Epithelial cell of esophagus (primary cell): Measurements from ENCODE around the gene MGLL.

Source experiments
- DNase-seq: peaks from one replicate; pipeline ENCODE4 v3.0.0; 2010; ENCODE audit warnings: low read depth
- H3K4me3 ChIP-seq: 2 replicates; pipeline ENCODE4 v1.5.1; 2011; ENCODE audit warnings: mild to moderate bottlenecking, low read length, control low read depth
- CTCF ChIP-seq: IDR thresholded peaks from 2 replicates; pipeline ENCODE4 v1.5.1; 2011; ENCODE audit warnings: low read depth, mild to moderate bottlenecking, low read length, control low read depth, inconsistent platforms; ENCODE audit not compliant: insufficient read depth; ENCODE audit errors: missing control alignments

Gene MGLL

GRCh38 chr3:127825756-127826155 lies 3.4 kb upstream of the MGLL start:
- TF ChIP-seq CTCF, result peak; percentile 20
- no peak for DNase-seq
- no peak overlapping the region for H3K4me3 ChIP-seq

GRCh38 chr3:127824151-127824825 lies 2.0 kb upstream of the MGLL start:
- no peak overlapping the region for H3K4me3 ChIP-seq
- no peak for DNase-seq
- no peak for TF ChIP-seq CTCF

GRCh38 chr3:127823426-127823857 lies 1.1 kb upstream of the MGLL start:
- peak overlapping the region; percentile 23 for H3K4me3 ChIP-seq
- no peak for DNase-seq
- TF ChIP-seq CTCF, result no peak

GRCh38 chr3:127822682-127823425 lies 539 bp upstream of the MGLL start:
- TF ChIP-seq CTCF, result no peak
- H3K4me3 ChIP-seq, result peak overlapping the region; percentile 74
- no peak for DNase-seq

GRCh38 chr3:127821394-127821793 lies 921 bp downstream of the MGLL start:
- H3K4me3 ChIP-seq, result peak overlapping the region; percentile 74
- DNase-seq, result no peak
- TF ChIP-seq CTCF, result no peak

- no peak for DNase-seq
- no peak overlapping the region for H3K4me3 ChIP-seq
- no peak for TF ChIP-seq CTCF
Observed at GRCh38 chr3:127820826-127821313, 1.4 kb downstream of the MGLL start.
